ENCODE results near the gene HSPA5.
"Not testable (repeated sequence)": the region's sequence is repeated elsewhere in the genome, so short reads cannot be mapped to it uniquely, and the experiment has no call there.

The HSPA5 gene

GRCh38 chr9:125241000-125241862 lies at the start of gene HSPA5:
Gene HSPA5, minus strand, starts transcription at chr9:125241343. Its CDS starts 217 bp downstream, at chr9:125241126.
- ATAC-seq = peak; percentile 90 to 92

GRCh38 chr9:125286935-125287433 lies 45.8 kb upstream of the HSPA5 start:
- not testable (repeated sequence) for ATAC-seq

GRCh38 chr9:125284855-125285254 lies 43.7 kb upstream of the HSPA5 start:
- no peak for ATAC-seq

- ATAC-seq = no peak
These were observed 39.8 kb upstream of the HSPA5 start for GRCh38 chr9:125280945-125281344.

DNA sequence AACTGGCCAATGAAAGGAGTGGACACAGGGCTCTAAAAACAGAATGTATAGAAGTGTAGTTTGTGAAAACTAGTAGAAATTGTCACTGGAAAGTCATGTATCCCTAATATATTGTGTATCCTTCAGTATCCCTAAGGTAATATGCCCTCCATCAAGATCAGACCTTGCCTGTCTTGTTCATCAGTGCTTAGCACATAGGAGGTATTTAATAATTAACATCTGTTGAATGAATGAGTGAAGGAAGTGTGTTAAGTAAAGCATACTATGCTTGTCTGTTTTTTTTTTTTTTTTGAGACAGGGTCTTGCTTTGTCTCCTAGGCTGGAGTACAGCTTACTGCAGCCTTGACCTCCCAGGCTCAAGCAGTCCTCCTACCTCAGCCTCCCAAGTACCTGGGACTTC lies 36.3 kb upstream of the HSPA5 start:
- no peak for ATAC-seq

GRCh38 chr9:125276771-125277170 lies 35.6 kb upstream of the HSPA5 start:
- no peak for ATAC-seq

- ATAC-seq = no peak
These were observed 31.6 kb upstream of the HSPA5 start for GRCh38 chr9:125272697-125273096.

- ATAC-seq = no peak
These were observed 29.9 kb upstream of the HSPA5 start for GRCh38 chr9:125271081-125271480.

- ATAC-seq = no peak
These were observed 27.9 kb upstream of the HSPA5 start for GRCh38 chr9:125269014-125269397.

GRCh38 chr9:125268394-125269013 lies 27.4 kb upstream of the HSPA5 start:
- ATAC-seq = no peak

GRCh38 chr9:125264068-125264467 lies 22.9 kb upstream of the HSPA5 start:
- ATAC-seq = not testable (repeated sequence)

DNA sequence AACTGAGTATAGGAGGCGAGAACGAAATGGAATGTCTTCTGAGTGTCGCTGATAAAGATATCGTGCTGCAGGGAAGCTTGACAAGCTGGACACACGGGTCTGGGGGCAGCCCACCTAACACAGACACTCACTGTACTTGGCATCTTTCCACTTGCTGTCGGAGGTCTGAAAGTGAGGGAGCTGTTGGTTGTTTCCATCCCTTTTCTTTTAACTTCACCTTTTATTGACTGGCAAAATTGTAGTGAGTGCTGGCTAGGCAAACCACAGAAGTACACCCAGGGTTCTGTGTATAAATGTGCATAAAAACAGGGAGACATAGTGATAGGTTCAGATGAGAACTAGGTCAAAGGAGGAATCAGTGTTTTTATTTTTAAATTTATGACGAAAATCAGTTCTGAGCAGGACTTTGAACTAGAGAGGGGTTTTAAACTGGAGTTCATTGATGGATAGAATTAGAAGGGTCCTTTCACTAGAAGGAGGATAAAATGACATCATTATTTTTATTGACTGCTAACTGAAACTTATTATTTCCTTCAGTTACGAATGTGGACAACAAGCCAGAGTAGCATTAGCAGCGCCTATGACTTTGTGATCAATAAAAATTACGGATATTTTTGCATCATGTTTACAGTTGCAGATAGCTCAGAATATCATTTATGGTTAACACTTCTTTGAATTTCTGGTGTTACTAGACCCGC lies 21.3 kb upstream of the HSPA5 start:
- ATAC-seq = no peak

- ATAC-seq = peak; percentile 98 to 99
These were observed 20.6 kb upstream of the HSPA5 start, which contains the start of gene GAPVD1 for GRCh38 chr9:125261501-125262293. Gene GAPVD1, plus strand, starts transcription at chr9:125261826. Its CDS starts 37,096 bp downstream, at chr9:125298922.

DNA sequence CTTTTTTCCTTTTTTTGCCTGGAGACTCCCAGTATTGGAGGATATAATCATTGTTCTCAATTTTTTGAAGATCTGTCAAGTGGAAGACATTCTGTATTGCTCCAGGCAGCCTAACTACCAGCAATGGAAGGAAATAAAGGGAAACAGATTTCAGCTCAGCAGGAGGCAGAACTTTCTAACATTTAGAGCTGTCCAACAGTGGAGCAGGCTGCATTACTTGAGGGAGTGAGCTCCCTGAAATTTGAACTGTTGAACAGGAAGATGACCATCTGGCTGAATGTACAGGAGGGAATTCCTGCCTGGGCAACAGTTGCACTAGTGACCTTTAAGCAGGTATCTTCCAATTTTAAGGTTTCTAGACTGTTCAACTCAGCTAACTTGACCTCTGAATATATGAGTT lies 19.4 kb upstream of the HSPA5 start:
- no peak for ATAC-seq

DNA sequence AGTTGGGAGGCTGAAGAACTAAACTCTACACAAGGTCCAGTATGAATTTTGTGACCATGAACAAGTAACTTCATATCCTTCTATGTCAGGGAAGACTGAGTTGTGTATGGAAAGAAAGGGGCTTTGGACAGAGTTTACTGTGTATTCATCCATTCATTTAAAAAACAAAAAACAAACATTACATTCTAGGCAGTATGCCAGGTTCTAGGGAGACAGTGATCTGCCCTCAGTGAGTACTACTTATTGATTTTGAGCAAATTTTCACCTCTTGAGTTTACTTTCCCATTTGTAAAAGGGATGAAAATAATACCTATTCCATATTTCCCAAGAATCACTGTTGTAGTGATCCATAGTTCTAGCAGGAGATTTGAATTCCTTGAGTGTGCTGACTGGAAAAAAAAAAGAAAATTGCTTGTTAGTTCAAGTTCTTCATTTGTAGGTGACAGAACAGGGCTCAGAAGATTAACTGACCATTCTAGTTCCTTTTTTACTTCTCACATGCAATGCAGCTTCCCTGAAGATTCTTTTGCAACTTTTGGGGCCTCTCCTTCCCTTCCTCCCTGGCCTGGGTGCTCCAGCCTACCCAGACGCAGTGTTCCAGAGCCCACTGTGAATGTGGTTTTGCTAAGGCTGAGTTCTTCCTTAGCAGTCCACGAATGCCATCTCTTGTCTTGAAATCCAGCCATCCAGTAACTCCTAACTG lies 17.8 kb upstream of the HSPA5 start:
- ATAC-seq = no peak

DNA sequence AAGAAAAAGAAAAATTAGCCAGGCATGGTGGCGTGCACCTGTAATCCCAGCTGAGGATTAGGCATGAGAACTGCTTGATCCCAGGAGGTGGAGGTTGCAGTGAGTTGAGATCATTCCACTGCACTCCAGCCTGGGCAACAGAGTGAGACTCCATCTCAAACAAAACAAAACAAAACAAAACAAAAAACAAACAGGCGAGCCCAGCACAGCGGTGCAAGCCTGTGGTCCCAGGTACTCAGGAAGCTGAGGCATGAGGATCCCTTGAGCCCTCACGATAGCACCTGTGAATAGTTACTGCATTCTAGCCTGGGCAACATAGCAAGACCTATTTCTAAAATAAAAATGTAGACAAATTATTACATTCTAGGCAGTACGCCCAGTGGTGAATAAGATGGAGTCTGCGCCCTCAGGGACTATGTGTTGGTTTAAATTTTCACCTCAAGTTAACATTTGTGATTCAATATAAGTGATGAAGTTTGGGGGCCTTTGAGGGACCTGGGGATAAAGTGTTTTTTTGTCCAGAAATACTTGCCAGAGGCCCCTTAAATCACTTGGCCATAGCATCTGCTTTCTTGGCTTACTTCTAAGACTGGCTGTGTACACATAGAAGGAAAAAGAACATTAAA lies 17.1 kb upstream of the HSPA5 start:
- ATAC-seq = no peak

- ATAC-seq = no peak
These were observed 14.7 kb upstream of the HSPA5 start for GRCh38 chr9:125255781-125256391.

DNA sequence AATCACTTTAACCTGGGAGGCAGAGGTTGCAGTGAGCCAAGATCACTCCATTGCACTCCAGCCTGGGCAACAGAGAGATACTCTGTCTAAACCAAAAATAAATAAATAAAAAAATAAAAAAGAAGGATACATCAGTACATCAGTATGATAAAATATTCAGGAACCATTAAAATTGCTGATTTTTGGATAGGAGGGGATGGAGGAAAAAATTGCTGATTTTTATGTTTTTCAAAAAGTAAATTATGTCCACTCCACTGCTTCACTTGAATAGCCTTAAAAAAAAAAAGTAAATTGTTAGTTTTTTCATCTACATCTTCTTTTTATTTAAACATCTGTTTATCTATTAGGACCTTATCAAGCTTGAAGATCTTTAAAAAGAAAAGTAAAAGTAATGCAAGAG lies 13.1 kb upstream of the HSPA5 start:
- no peak for ATAC-seq

DNA sequence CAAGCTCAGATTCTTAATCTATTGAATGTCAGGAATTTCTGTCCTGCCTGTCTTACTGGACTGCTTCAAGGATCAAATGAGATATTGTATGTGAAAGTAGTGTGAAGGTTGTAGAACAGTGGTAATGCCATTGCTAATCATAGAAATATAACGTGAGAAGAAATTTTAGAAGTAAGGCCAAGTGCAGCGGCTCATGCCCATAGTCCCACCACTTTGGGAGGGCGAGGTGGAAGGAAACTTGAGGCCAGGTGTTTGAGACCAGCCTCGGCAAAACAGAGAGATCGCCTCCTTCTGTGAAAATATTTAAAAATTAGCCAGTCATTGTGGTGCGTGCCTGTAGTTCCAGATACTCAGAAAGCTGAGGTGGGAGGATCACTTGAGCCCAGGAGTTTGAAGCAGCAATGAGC lies 5.1 kb upstream of the HSPA5 start:
- ATAC-seq = no peak

- ATAC-seq = no peak
These were observed 2.7 kb upstream of the HSPA5 start for GRCh38 chr9:125243792-125244260.

Data from activated CD4-positive, CD25-positive, alpha-beta regulatory T cell treated with anti-CD3 and anti-CD28 coated beads, Interleukin-2, amount 50 U/mL, for 24 hours (primary cell).